Cardiac muscle cell (in vitro differentiated cells and primary cell): ENCODE measurements around the gene CSPG4. TPM values are rescaled to one million over a fixed set of nuclear protein-coding genes. Genes with fewer than 3 reads are reported as not detected.
"Not testable (repeated sequence)": the region's sequence is repeated elsewhere in the genome, so short reads cannot be mapped to it uniquely, and the experiment has no call there.

Experiments used
- DNase-seq, 2 donors: peaks; one replicate each; pipeline versions ENCODE4 v3.0.0 to v3.0.0-alpha.2; 2010 to 2017; ENCODE audit warnings: low read depth in 1 of 2, low spot score in 1 of 2
- H3K27ac ChIP-seq: fragments of 200-600 bp; sonication (generic); 2 replicates; pipeline ENCODE4 v1.5.1; 2016
- H3K27me3 ChIP-seq: fragments of 200-600 bp; sonication (generic); 2 replicates; pipeline ENCODE4 v1.6.0; 2016; ENCODE audit warnings: control low read depth
- H3K36me3 ChIP-seq: fragments of 200-600 bp; sonication (generic); 2 replicates; pipeline ENCODE4 v1.5.1; 2016; ENCODE audit warnings: control low read depth
- H3K4me1 ChIP-seq: fragments of 200-600 bp; sonication (generic); 2 replicates; pipeline ENCODE4 v1.8.1; 2017; ENCODE audit warnings: low read depth, mild to moderate bottlenecking, mixed run types
- H3K4me3 ChIP-seq: fragments of 200-600 bp; sonication (generic); 2 replicates; pipeline ENCODE4 v1.5.1; 2016; ENCODE audit warnings: mild to moderate bottlenecking
- H3K9me3 ChIP-seq: fragments of 200-600 bp; sonication (generic); 2 replicates; pipeline ENCODE4 v1.5.1; 2017; ENCODE audit warnings: low read depth, mild to moderate bottlenecking, control low read depth
- CTCF ChIP-seq: IDR thresholded peaks from 2 replicates; pipeline ENCODE4 v1.5.1; 2012; ENCODE audit warnings: low read depth, mild to moderate bottlenecking, low read length
- polyA plus RNA-seq: library from polyadenylated mRNA; unstranded; fragments of >200 nt; fragmentation: Nextera tagmentation; extraction: Ambion mirVana; gene quantifications from 2 replicates; pipeline ENCODE4 v1.2.1, GENCODE V29; 2016
- total RNA-seq: library from RNA; depleted of rRNA; stranded (reverse); fragments of >200 nt; gene quantifications from 2 replicates; pipeline ENCODE4 v1.2.3, GENCODE V29; 2016

CSPG4 gene
- total and polyA plus RNA-seq, 2 experiments from 2014 or later = 7.1 to 30.6 TPM

- H3K27me3 ChIP-seq = no peaks in the 10 kb centered on the region
- no peak for DNase-seq
- no peaks in the 10 kb centered on the region for H3K9me3 ChIP-seq
- no peaks in the 10 kb centered on the region for H3K36me3 ChIP-seq
- peak overlapping the region; percentile 92 for H3K27ac ChIP-seq
- TF ChIP-seq CTCF = no peak
- peaks cover 37% of the 10 kb centered on the region for H3K4me1 ChIP-seq
- H3K4me3 ChIP-seq = no peak overlapping the region
These were observed 46.9 kb upstream of the CSPG4 start for GRCh38 chr15:75759416-75760130.

DNA sequence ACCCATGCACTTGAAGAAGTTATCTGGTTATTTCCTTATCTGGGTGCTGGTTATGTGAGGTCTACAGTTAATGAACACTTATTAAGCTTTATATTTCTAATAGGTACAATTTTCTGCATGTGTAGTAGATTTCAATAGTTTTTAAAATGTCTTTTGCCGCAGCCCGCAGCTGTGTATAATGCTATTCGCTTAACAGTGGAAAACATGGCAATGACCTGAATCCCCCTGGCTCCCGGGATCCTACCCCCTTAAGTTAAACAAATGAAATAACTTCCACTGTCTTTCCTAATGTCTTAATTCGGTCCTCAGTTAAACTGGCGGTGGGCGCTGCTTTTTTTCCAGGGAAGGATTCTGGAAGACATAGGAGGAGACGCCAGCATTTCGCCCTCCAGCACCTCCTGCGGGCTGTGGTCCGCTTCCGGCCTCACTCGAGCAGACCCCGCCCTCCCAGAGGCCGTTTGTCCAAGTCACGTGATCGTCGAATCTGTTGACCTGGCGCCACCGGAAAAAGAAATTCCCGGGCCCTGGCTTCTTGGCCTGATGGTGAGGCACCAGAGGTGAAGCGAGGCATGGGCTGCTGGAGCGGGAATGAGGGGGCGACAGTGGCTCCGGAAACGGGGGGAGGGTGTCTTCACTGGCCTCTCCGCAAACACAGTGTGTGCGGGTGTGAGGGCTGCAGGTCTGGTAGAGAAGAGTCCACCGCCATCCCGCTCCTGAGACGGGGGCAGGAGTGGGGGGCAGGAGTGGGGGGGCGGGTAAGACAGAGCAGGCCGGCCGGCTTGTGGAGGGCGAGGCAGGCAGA lies 45.6 kb upstream of the CSPG4 start:
- peak; percentile 37 for TF ChIP-seq CTCF
- H3K4me3 ChIP-seq = peak overlapping the region; percentile 17
- no peaks in the 10 kb centered on the region for H3K36me3 ChIP-seq
- peak overlapping the region; percentile 92 for H3K27ac ChIP-seq
- H3K4me1 ChIP-seq = peaks cover 37% of the 10 kb centered on the region
- H3K9me3 ChIP-seq = no peaks in the 10 kb centered on the region
- no peaks in the 10 kb centered on the region for H3K27me3 ChIP-seq
- DNase-seq = peak; percentile 90 to 92

DNA sequence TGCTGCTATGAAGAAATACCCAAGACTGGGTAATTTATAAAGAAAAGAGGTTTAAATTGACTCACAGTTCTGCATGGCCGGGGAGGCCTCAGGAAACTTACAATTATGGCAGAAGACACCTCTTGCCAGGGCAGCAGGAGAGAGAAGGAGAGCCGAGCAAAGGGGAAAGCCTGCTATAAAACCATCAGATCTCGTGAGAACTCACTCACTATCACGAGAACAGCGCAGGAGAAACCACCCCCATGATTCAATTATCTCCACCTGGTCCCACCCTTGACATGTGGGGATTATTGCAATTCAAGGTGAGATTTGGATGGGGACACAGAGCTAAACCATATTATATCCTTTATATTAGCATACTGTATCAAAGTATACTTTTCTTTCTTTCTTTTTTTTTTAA lies 42.2 kb upstream of the CSPG4 start:
- peaks cover 19% of the 10 kb centered on the region for H3K4me1 ChIP-seq
- H3K27me3 ChIP-seq, DNase-seq: not testable (repeated sequence)

DNA sequence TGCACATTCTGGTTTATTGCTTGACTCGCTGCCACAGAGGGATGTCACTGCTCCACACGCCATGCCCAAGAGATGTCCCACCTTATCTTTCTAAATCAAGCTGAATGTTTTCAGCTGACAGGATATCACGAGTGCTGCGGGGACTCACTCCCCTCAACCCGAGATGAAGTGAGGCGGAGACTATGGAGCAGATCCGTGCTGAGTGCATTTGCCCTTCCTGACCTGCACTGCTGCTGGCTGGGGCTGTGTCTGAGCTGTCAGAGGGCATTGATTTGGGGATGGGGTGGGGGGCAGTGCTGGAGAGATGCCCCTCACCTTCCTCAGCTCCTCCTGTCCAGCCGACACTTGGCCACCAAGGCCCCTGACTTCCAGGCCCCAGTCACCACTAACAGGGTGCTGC lies 40.5 kb upstream of the CSPG4 start:
- no peak overlapping the region for H3K27ac ChIP-seq
- no peaks in the 10 kb centered on the region for H3K9me3 ChIP-seq
- no peak for DNase-seq
- H3K27me3 ChIP-seq = no peaks in the 10 kb centered on the region
- TF ChIP-seq CTCF = no peak
- H3K36me3 ChIP-seq = no peaks in the 10 kb centered on the region
- no peak overlapping the region for H3K4me3 ChIP-seq
- peaks cover 5% of the 10 kb centered on the region for H3K4me1 ChIP-seq

More for the DNA sequence above, 42.2 kb upstream of the CSPG4 start:
- H3K36me3 ChIP-seq, H3K4me3 ChIP-seq, H3K27ac ChIP-seq, H3K9me3 ChIP-seq: not testable (repeated sequence)

DNA sequence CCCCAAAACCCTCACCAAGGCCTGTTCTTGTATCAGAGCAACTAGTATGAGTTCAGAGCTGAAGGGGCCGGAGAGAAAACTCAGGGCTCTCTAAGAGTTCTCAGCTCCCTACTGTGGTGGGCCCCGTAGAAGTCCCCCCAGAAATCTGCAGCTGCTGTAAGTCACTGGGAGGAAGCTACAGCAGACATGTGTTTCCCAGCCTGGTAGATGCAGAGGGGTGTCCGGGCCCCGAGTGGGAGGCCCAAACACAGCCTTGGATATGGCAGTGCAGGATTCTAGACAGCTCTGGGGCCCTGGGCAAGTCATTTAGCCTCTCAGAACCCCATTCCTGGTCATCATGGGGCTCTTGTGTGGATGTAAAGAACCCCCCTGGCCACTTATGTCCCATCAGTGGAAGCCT lies 39.2 kb upstream of the CSPG4 start:
- DNase-seq = no peak
- H3K4me1 ChIP-seq = no peaks in the 10 kb centered on the region
- H3K9me3 ChIP-seq = no peaks in the 10 kb centered on the region
- H3K27me3 ChIP-seq = no peaks in the 10 kb centered on the region
- no peaks in the 10 kb centered on the region for H3K36me3 ChIP-seq
- H3K27ac ChIP-seq = no peak overlapping the region
- TF ChIP-seq CTCF = no peak
- no peak overlapping the region for H3K4me3 ChIP-seq
